22Rv1 (cell line): ENCODE measurements around the gene ESYT2.

Experiments
- ZFX ChIP-seq: fragments of 450-650 bp; IDR thresholded peaks from 2 replicates; pipeline ENCODE4 v1.6.1; 2017; ENCODE audit warnings: antibody characterized with exemption, borderline replicate concordance
- TF ChIP-seq, protein P1 (sequence below): fragments of 450-650 bp; IDR thresholded peaks from 2 replicates; pipeline ENCODE4 v1.5.1; 2017; ENCODE audit warnings: mild to moderate bottlenecking

- TF ChIP-seq, protein P1, sequence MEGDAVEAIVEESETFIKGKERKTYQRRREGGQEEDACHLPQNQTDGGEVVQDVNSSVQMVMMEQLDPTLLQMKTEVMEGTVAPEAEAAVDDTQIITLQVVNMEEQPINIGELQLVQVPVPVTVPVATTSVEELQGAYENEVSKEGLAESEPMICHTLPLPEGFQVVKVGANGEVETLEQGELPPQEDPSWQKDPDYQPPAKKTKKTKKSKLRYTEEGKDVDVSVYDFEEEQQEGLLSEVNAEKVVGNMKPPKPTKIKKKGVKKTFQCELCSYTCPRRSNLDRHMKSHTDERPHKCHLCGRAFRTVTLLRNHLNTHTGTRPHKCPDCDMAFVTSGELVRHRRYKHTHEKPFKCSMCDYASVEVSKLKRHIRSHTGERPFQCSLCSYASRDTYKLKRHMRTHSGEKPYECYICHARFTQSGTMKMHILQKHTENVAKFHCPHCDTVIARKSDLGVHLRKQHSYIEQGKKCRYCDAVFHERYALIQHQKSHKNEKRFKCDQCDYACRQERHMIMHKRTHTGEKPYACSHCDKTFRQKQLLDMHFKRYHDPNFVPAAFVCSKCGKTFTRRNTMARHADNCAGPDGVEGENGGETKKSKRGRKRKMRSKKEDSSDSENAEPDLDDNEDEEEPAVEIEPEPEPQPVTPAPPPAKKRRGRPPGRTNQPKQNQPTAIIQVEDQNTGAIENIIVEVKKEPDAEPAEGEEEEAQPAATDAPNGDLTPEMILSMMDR = 0 out of 2 replicates have a peak, but pooled peaks have one; percentile 19
- TF ChIP-seq ZFX = no peak
These were observed 124.6 kb downstream of the ESYT2 start, which contains the start of gene NCAPG2 for GRCh38 chr7:158704524-158705233.
